ENCODE results near the gene CARD11. TPM values are rescaled to one million over a fixed set of nuclear protein-coding genes. Genes with fewer than 3 reads are reported as not detected.

The CARD11 gene
- total and polyA plus RNA-seq, 2 of the 4 experiments (the other 2 are of a cell fraction) = 0.18 to 0.26 TPM

GRCh38 chr7:2905500-2905899, 138.2 kb downstream of the CARD11 start:
- WGBS, 2 experiments (ENCODE audit: extremely low coverage in 2 of 2, insufficient read length in 1 of 2) = no CpG with 5 or more reads among the region's 8 CpGs
- Histone ChIP-seq H3K56ac (ENCODE audit: extremely low read depth, insufficient read depth, low read length) (no peak overlapping the region), H2BK20ac (ENCODE audit: low read depth, low read length) (no peak overlapping the region), H3K79me1 (ENCODE audit: low read depth in 1 of 2, low read length in 2 of 2) (no peaks in the 10 kb centered on the region), H3K27ac (ENCODE audit: insufficient read depth, low read length) (no peak overlapping the region), H2AFZ (replicated peaks; ENCODE audit: low read length, poor library complexity) (no peak overlapping the region), H3K4me2 (ENCODE audit: low read depth, low read length) (no peak overlapping the region), H4K8ac (ENCODE audit: low read depth in 2 of 2, low read length in 2 of 2) (no peak overlapping the region), H3K9me1 (ENCODE audit: insufficient read depth, low read length) (no peaks in the 10 kb centered on the region), H3K4me1 (ENCODE audit: control insufficient read depth, insufficient read depth, low read length) (no peaks in the 10 kb centered on the region; the same call in 1 of the 2 replicates), H3K18ac (ENCODE audit: low read depth, low read length) (no peak overlapping the region), H3K23ac (ENCODE audit: low read depth, low read length) (no peak overlapping the region), H2BK5ac (ENCODE audit: low read depth, low read length, poor library complexity, severe bottlenecking) (no peak overlapping the region), H3K4me3 (ENCODE audit: insufficient read depth, low read depth, low read length) (no peak overlapping the region), H2BK15ac (ENCODE audit: low read depth, low read length) (no peak overlapping the region), H4K91ac (ENCODE audit: insufficient read depth, low read depth, low read length) (no peak overlapping the region), H2AK9ac (replicated peaks; ENCODE audit: low read depth, low read length, poor library complexity) (no peak overlapping the region), H2BK120ac (ENCODE audit: low read depth, low read length) (no peak overlapping the region), H4K20me1 (ENCODE audit: insufficient read depth, low read length) (no peaks in the 10 kb centered on the region), H3K4ac (ENCODE audit: low read depth, low read length) (no peak overlapping the region), H3K27me3 (ENCODE audit: control insufficient read depth, insufficient read depth, low read length) (peaks cover 1% of the 10 kb centered on the region; the same call in 1 of the 2 replicates), H3K9ac (ENCODE audit: low read depth, low read length) (no peak overlapping the region), H2AK5ac (ENCODE audit: low read depth, low read length) (no peak overlapping the region), H4K5ac (ENCODE audit: low read depth, low read length) (no peak overlapping the region), H3K9me3 (ENCODE audit: control insufficient read depth, insufficient read depth, low read length) (peaks cover 2% of the 10 kb centered on the region; the same call in 1 of the 2 replicates), H3K36me3 (ENCODE audit: control insufficient read depth, insufficient read depth, low read length) (no peaks in the 10 kb centered on the region), H3K14ac (replicated peaks; ENCODE audit: low read depth, low read length) (no peak overlapping the region)
- ChIA-PET POLR2A (ENCODE audit: unreplicated experiment) (no interaction called here), CTCF (no interaction called here)
- dilution Hi-C loops (cut with HindIII; ENCODE audit: low sequenced_read_pairs, unreplicated experiment) = no loop called here
- ATAC-seq (ENCODE audit: low read depth) (no peak), DNase-seq (no peak)
- TF ChIP-seq CTCF (conservative IDR thresholded peaks at IDR 0.05; ENCODE audit: low read depth, low read length) = no peak
- TF ChIP-seq MAZ (IDR thresholded peaks at IDR 0.05; ENCODE audit: borderline replicate concordance, low read depth, low read length) = no peak
- no peak for TF ChIP-seq RAD21 (IDR thresholded peaks at IDR 0.05; ENCODE audit: low read length)
- no peak for TF ChIP-seq RCOR1 (IDR thresholded peaks at IDR 0.05; ENCODE audit: insufficient replicate concordance, low read length)
- no peak for TF ChIP-seq RFX5 (IDR thresholded peaks at IDR 0.05; ENCODE audit: low read depth, low read length)
- TF ChIP-seq, protein P1, sequence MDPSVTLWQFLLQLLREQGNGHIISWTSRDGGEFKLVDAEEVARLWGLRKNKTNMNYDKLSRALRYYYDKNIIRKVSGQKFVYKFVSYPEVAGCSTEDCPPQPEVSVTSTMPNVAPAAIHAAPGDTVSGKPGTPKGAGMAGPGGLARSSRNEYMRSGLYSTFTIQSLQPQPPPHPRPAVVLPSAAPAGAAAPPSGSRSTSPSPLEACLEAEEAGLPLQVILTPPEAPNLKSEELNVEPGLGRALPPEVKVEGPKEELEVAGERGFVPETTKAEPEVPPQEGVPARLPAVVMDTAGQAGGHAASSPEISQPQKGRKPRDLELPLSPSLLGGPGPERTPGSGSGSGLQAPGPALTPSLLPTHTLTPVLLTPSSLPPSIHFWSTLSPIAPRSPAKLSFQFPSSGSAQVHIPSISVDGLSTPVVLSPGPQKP (IDR thresholded peaks at IDR 0.05; ENCODE audit: borderline replicate concordance, low read depth, low read length) = no peak
- no peak for TF ChIP-seq MXI1 (IDR thresholded peaks at IDR 0.05; ENCODE audit: borderline replicate concordance, low read depth, low read length)
- no peak for TF ChIP-seq BHLHE40 (IDR thresholded peaks at IDR 0.05; ENCODE audit: low read depth, low read length)
- TF ChIP-seq FOS (IDR thresholded peaks at IDR 0.05; ENCODE audit: low read depth, low read length) = no peak
- TF ChIP-seq POLR2A (IDR thresholded peaks at IDR 0.05; ENCODE audit: low read depth, low read length) = no peak
- TF ChIP-seq SMC3 (IDR thresholded peaks at IDR 0.05; ENCODE audit: low read depth, low read length) = no peak
- no peak for TF ChIP-seq USF2 (IDR thresholded peaks at IDR 0.05; ENCODE audit: low read depth, low read length)
- TF ChIP-seq MAFK (IDR thresholded peaks at IDR 0.05; ENCODE audit: low read depth, low read length) = no peak
- TF ChIP-seq CHD1 (IDR thresholded peaks at IDR 0.05; ENCODE audit: low read depth, low read length) = no peak
- intact Hi-C loops (cut with micrococcal nuclease) = no loop called here
- no TSS peak for BruUV-seq (replicated peaks)
- in situ Hi-C loops (cut with MboI; ENCODE audit: low sequenced_read_pairs) = no loop called here

All from IMR-90 (cell line).